GM12864 (cell line): Measurements from ENCODE around the gene PRELP.

Experiments
- DNase-seq: peaks from one replicate; pipeline ENCODE4 v3.0.0-alpha.2; 2011; ENCODE audit warnings: low read depth
- H3K4me3 ChIP-seq: 2 replicates; pipeline ENCODE4 v1.5.1; 2011; ENCODE audit warnings: mild to moderate bottlenecking, low read depth, low read length, control low read depth
- TF ChIP-seq, protein P1 (sequence below): IDR thresholded peaks from 2 replicates; pipeline ENCODE4 v1.5.1; 2011; ENCODE audit warnings: low read depth, mild to moderate bottlenecking, moderate library complexity, low read length, control low read depth, inconsistent platforms; ENCODE audit errors: missing control alignments

PRELP gene

DNA sequence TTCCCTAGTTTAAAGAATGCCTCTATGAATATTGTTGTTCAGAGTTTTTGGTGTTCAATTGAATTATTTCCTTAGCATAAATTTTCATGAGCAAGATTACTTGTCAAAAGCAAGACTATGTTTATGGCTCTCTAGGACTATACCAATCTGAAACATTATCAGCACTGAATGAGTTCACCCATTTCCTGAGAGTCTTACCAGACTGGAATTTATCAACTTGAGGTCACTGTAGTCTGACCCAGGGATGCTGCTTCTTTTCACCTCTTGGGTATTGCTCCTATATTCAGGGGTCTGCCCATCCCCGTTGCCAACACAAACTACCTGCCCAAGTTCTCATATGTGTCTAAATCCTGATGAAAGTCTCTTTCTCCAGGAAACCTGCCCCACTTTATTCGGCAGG, 61.0 kb downstream of the PRELP start:
- H3K4me3 ChIP-seq: no peak overlapping the region
- DNase-seq: no peak

GRCh38 chr1:203536980-203537455, 61.4 kb downstream of the PRELP start:
- H3K4me3 ChIP-seq: no peak overlapping the region
- TF ChIP-seq, protein P1, sequence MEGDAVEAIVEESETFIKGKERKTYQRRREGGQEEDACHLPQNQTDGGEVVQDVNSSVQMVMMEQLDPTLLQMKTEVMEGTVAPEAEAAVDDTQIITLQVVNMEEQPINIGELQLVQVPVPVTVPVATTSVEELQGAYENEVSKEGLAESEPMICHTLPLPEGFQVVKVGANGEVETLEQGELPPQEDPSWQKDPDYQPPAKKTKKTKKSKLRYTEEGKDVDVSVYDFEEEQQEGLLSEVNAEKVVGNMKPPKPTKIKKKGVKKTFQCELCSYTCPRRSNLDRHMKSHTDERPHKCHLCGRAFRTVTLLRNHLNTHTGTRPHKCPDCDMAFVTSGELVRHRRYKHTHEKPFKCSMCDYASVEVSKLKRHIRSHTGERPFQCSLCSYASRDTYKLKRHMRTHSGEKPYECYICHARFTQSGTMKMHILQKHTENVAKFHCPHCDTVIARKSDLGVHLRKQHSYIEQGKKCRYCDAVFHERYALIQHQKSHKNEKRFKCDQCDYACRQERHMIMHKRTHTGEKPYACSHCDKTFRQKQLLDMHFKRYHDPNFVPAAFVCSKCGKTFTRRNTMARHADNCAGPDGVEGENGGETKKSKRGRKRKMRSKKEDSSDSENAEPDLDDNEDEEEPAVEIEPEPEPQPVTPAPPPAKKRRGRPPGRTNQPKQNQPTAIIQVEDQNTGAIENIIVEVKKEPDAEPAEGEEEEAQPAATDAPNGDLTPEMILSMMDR: no peak
- DNase-seq: no peak

More for the DNA sequence above, 61.0 kb downstream of the PRELP start:
- TF ChIP-seq, protein P1: no peak

- TF ChIP-seq, protein P1: no peak
- DNase-seq: no peak
- no peak overlapping the region for H3K4me3 ChIP-seq
Observed at GRCh38 chr1:203537806-203538464, 62.3 kb downstream of the PRELP start.

GRCh38 chr1:203538726-203539125, 63.1 kb downstream of the PRELP start:
- no peak for DNase-seq
- TF ChIP-seq, protein P1: no peak
- H3K4me3 ChIP-seq: no peak overlapping the region

GRCh38 chr1:203539831-203540546, 64.4 kb downstream of the PRELP start:
- H3K4me3 ChIP-seq: no peak overlapping the region
- no peak for DNase-seq
- TF ChIP-seq, protein P1: no peak
